ENCODE data around the gene HASPIN. TPM values are rescaled to one million over a fixed set of nuclear protein-coding genes. Genes with fewer than 3 reads are reported as not detected.
"Not testable (repeated sequence)": the region's sequence is repeated elsewhere in the genome, so short reads cannot be mapped to it uniquely, and the experiment has no call there.

HASPIN gene
- total and polyA plus RNA-seq, 8 donors = 1.9 to 4.5 (median 2.6) TPM

GRCh38 chr17:3724378-3725077, 825 bp downstream of the HASPIN start:
- peak overlapping the region; percentile 83 to 95 for H3K4me3 ChIP-seq
- H3K9me3 ChIP-seq = no peaks in the 10 kb centered on the region
- peaks cover 16 to 49% of the 10 kb centered on the region in 2 donors for H3K4me1 ChIP-seq
- TF ChIP-seq CTCF (IDR thresholded peaks at IDR 0.05) = no peak
- no peaks in the 10 kb centered on the region for H3K27me3 ChIP-seq
- no peak for ATAC-seq
- H3K36me3 ChIP-seq = peaks cover 0 to 4% of the 10 kb centered on the region in 2 donors
- intact Hi-C loops (cut with DNase I) = no loop called here
- no peak overlapping the region for H3K27ac ChIP-seq
- no peak for DNase-seq

- Histone ChIP-seq H3K4me3 (no peak overlapping the region), H3K27ac (no peak overlapping the region), H3K27me3 (no peaks in the 10 kb centered on the region), H3K36me3 (peaks cover 0 to 4% of the 10 kb centered on the region in 2 donors), H3K4me1 (peaks cover 12 to 25% of the 10 kb centered on the region in 2 donors), H3K9me3 (no peaks in the 10 kb centered on the region)
- ATAC-seq (no peak), DNase-seq (no peak)
- no peak for TF ChIP-seq CTCF (IDR thresholded peaks at IDR 0.05)
- intact Hi-C loops (cut with DNase I) = no loop called here
Observed at GRCh38 chr17:3727041-3727440, 3.3 kb downstream of the HASPIN start.

GRCh38 chr17:3728099-3728498, 4.4 kb downstream of the HASPIN start:
- H3K36me3 ChIP-seq; H3K27me3 ChIP-seq; H3K9me3 ChIP-seq; ATAC-seq; intact Hi-C loops (cut with DNase I); DNase-seq; H3K27ac ChIP-seq; H3K4me3 ChIP-seq: not testable (repeated sequence)
- peaks cover 5 to 16% of the 10 kb centered on the region in 2 donors for H3K4me1 ChIP-seq

- no peak for ATAC-seq
- H3K9me3 ChIP-seq = no peaks in the 10 kb centered on the region
- no peak overlapping the region for H3K4me3 ChIP-seq
- no peak for DNase-seq
- H3K4me1 ChIP-seq = peaks cover 0 to 6% of the 10 kb centered on the region in 2 donors
- H3K27ac ChIP-seq = no peak overlapping the region
- H3K27me3 ChIP-seq = no peaks in the 10 kb centered on the region
- H3K36me3 ChIP-seq = peaks cover 0 to 4% of the 10 kb centered on the region in 2 donors
- intact Hi-C loops (cut with DNase I) = no loop called here
- TF ChIP-seq CTCF (IDR thresholded peaks at IDR 0.05) = no peak
Observed at GRCh38 chr17:3729881-3730280, 6.2 kb downstream of the HASPIN start.

- intact Hi-C loops (cut with DNase I) = no loop called here
- Histone ChIP-seq H3K27ac (no peak overlapping the region), H3K36me3 (peaks cover 0 to 4% of the 10 kb centered on the region in 2 donors), H3K9me3 (no peaks in the 10 kb centered on the region), H3K4me1 (no peaks in the 10 kb centered on the region), H3K4me3 (no peak overlapping the region), H3K27me3 (no peaks in the 10 kb centered on the region)
- no peak for TF ChIP-seq CTCF (IDR thresholded peaks at IDR 0.05)
- ATAC-seq (no peak), DNase-seq (no peak)
Observed at GRCh38 chr17:3730881-3731429, 7.3 kb downstream of the HASPIN start.
